Sigmoid colon (tissue), 7 donors: ENCODE results near the gene DCAF10. TPM values are rescaled to one million over a fixed set of nuclear protein-coding genes. Genes with fewer than 3 reads are reported as not detected.

ENCODE experiments used
- DNase-seq: peaks from one replicate; pipeline ENCODE4 v3.0.0-alpha.2; 2019
- H3K27ac ChIP-seq, 4 donors: fragments of 200-600 bp; sonication (generic); one replicate each; pipeline ENCODE4 v1.5.1; 2016 to 2019; ENCODE audit warnings: mild to moderate bottlenecking in 1 of 4
- H3K27me3 ChIP-seq, 3 donors: fragments of 200-600 bp; sonication (generic); one replicate each; pipeline ENCODE4 v1.5.1; 2019; ENCODE audit warnings: mild to moderate bottlenecking in 1 of 3
- H3K36me3 ChIP-seq, 4 donors: fragments of 200-600 bp; sonication (generic); one replicate each; pipeline ENCODE4 v1.5.1; 2016 to 2019
- H3K4me1 ChIP-seq, 4 donors: fragments of 200-600 bp; sonication (generic); one replicate each; pipeline ENCODE4 v1.5.1; 2017 to 2019
- H3K4me3 ChIP-seq, 4 donors: fragments of 200-600 bp; sonication (generic); one replicate each; pipeline ENCODE4 v1.5.1; 2017 to 2019; ENCODE audit warnings: mild to moderate bottlenecking in 2 of 4, moderate library complexity in 1 of 4
- H3K9me3 ChIP-seq, 4 donors: fragments of 200-600 bp in 3 of 4; sonication (generic) in 3 of 4; one replicate each; pipeline versions ENCODE4 v1.5.1 to v1.6.1; 2013 to 2019
- EP300 ChIP-seq, 4 donors: sonication (generic); formaldehyde crosslinking; IDR thresholded peaks; one replicate each; pipeline ENCODE4 v1.6.1; 2017; ENCODE audit warnings: antibody characterized with exemption in 4 of 4
- POLR2A ChIP-seq, 2 donors: fragments of 450-650 bp; IDR thresholded peaks; one replicate each; pipeline ENCODE4 v1.6.1; 2016; ENCODE audit warnings: antibody characterized with exemption in 2 of 2, mild to moderate bottlenecking in 2 of 2, moderate library complexity in 2 of 2
- POLR2AphosphoS5 ChIP-seq, 4 donors: sonication (generic); formaldehyde crosslinking; IDR thresholded peaks; one replicate each; pipeline ENCODE4 v1.6.1; 2017; ENCODE audit warnings: antibody characterized with exemption in 4 of 4
- WGBS, 2 donors: extraction: QIAGEN DNeasy Blood & Tissue Kit; methylation state at CpG; one replicate each; pipeline ENCODE4 v1.1.7; 2013; 5-methylcytosine and 5-hydroxymethylcytosine counted together
- intact Hi-C: fragments of 100-400 bp; cut with DNase I; formaldehyde crosslinking; loops from one replicate; pipeline ENCODE4 v1.15.1; 2023
- polyA plus RNA-seq, 3 donors: library from polyadenylated mRNA; stranded (reverse); fragments of 200-250 nt; gene quantifications; one replicate each; pipeline ENCODE4 v1.2.3, GENCODE V29; 2013
- total RNA-seq, 4 donors: library from RNA; depleted of rRNA; stranded (reverse); fragments of >200 nt; gene quantifications; one replicate each; pipeline ENCODE4 v1.1.0, GENCODE V29; 2016
- TF ChIP-seq, protein P1 (sequence below), 4 experiments: fragments of 450-650 bp in 3 of 4; fragments of 200-600 bp in 1 of 4; IDR thresholded peaks; one replicate each; pipeline ENCODE4 v1.5.1; 2016 to 2019; ENCODE audit warnings: antibody characterized with exemption in 4 of 4, mild to moderate bottlenecking in 3 of 4, moderate library complexity in 2 of 4
- donor health status: healthy with polysubstance abuse.
- donor health status: Bipolar disorder and iron deficiency.
- donor health status: healthy.

Gene DCAF10
- total and polyA plus RNA-seq, 7 donors: 4.8 to 49.3 (median 29.1) TPM

DNA sequence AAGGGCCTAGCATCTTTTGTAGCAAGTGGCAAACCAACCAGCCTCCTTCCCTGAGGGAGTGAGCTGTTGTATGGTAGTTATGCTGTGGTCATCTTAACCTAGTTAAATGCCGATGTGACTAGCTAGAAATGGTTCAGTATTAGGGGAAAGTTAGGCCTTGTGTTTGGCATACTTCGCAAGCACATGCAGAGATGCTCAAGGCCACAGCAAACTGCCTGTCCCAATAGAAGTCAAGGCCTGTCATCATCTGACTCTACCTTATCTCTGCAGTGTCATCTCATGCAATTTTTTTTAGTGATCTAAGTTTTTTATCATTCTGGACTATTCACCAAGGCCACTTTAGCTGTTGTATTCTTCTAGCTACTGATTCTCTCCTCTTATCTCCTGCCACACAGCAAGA lies 10.5 kb upstream of the DCAF10 start:
- Histone ChIP-seq H3K9me3 (no peaks in the 10 kb centered on the region), H3K27me3 (peaks cover 0 to 5% (median 4%) of the 10 kb centered on the region in 3 donors), H3K36me3 (no peaks in the 10 kb centered on the region), H3K4me3 (no peak overlapping the region), H3K27ac (no peak overlapping the region), H3K4me1 (peaks cover 0 to 6% (median 4%) of the 10 kb centered on the region in 4 donors)
- 97 to 98% methylated on average over 2 of the region's 2 CpGs for WGBS, 2 donors
- intact Hi-C loops: no loop called here
- no peak for TF ChIP-seq POLR2A (IDR thresholded peaks at IDR 0.05)
- TF ChIP-seq EP300 (IDR thresholded peaks at IDR 0.05): no peak
- TF ChIP-seq, protein P1, sequence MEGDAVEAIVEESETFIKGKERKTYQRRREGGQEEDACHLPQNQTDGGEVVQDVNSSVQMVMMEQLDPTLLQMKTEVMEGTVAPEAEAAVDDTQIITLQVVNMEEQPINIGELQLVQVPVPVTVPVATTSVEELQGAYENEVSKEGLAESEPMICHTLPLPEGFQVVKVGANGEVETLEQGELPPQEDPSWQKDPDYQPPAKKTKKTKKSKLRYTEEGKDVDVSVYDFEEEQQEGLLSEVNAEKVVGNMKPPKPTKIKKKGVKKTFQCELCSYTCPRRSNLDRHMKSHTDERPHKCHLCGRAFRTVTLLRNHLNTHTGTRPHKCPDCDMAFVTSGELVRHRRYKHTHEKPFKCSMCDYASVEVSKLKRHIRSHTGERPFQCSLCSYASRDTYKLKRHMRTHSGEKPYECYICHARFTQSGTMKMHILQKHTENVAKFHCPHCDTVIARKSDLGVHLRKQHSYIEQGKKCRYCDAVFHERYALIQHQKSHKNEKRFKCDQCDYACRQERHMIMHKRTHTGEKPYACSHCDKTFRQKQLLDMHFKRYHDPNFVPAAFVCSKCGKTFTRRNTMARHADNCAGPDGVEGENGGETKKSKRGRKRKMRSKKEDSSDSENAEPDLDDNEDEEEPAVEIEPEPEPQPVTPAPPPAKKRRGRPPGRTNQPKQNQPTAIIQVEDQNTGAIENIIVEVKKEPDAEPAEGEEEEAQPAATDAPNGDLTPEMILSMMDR (IDR thresholded peaks at IDR 0.05): no peak
- TF ChIP-seq POLR2AphosphoS5 (IDR thresholded peaks at IDR 0.05): no peak
- DNase-seq: no peak

DNA sequence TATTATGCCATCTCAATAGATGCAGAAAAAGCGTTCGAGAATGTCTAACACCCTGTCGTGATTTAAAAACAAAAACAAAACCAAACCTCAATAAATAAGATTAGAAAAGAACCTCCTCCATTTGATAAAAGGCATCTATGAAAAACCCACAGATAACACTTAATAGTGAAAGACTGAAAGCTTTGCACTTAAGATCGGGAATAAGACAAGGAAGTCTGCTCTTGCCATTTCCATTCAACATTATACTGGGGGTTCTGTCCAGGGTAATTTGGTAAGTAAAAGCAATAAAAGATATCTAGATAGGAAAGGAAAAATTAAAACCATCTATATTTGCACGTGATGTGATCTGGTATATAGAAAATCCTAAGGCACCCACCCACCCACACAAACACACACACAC lies 8.5 kb upstream of the DCAF10 start:
- H3K36me3 ChIP-seq: no peaks in the 10 kb centered on the region
- intact Hi-C loops: no loop called here
- no peak for DNase-seq
- H3K27ac ChIP-seq: no peak overlapping the region
- WGBS, 2 donors: 92% methylated on average over 5 of the region's 5 CpGs
- peaks cover 0 to 2% (median 1%) of the 10 kb centered on the region in 3 donors for H3K27me3 ChIP-seq
- H3K4me1 ChIP-seq: no peaks in the 10 kb centered on the region
- no peak overlapping the region for H3K4me3 ChIP-seq
- TF ChIP-seq, protein P1 (IDR thresholded peaks at IDR 0.05): no peak
- TF ChIP-seq EP300 (IDR thresholded peaks at IDR 0.05): no peak
- TF ChIP-seq POLR2A (IDR thresholded peaks at IDR 0.05): no peak
- TF ChIP-seq POLR2AphosphoS5 (IDR thresholded peaks at IDR 0.05): no peak
- no peaks in the 10 kb centered on the region for H3K9me3 ChIP-seq

DNA sequence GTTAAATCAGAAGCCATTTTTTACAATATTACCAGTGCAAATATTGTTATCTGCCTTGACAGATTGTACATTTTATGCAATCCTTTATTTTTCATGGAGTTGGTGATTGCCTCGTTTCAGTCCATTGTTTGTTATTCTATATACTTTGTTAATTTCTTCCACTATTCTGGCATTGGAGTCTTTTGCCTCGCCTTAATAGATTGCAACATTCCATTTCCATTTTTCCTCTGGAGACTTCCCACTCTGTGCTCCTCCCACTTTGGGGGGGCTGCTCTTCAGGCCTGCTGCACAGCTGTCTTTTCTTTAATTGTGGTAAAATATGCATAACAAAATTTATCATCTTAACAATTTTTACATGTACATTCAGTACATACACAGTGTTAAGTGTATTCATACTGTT lies 4.4 kb upstream of the DCAF10 start:
- WGBS, 2 donors: 49 to 67% methylated on average over 2 of the region's 2 CpGs
- Histone ChIP-seq H3K4me3 (no peak overlapping the region), H3K4me1 (peaks cover 5 to 10% (median 5%) of the 10 kb centered on the region in 4 donors), H3K36me3 (no peaks in the 10 kb centered on the region), H3K27ac (no peak overlapping the region), H3K9me3 (no peaks in the 10 kb centered on the region), H3K27me3 (no peaks in the 10 kb centered on the region)
- DNase-seq: no peak
- intact Hi-C loops: no loop called here
- TF ChIP-seq, protein P1 (IDR thresholded peaks at IDR 0.05): no peak
- TF ChIP-seq EP300 (IDR thresholded peaks at IDR 0.05): no peak
- no peak for TF ChIP-seq POLR2A (IDR thresholded peaks at IDR 0.05)
- TF ChIP-seq POLR2AphosphoS5 (IDR thresholded peaks at IDR 0.05): no peak

DNA sequence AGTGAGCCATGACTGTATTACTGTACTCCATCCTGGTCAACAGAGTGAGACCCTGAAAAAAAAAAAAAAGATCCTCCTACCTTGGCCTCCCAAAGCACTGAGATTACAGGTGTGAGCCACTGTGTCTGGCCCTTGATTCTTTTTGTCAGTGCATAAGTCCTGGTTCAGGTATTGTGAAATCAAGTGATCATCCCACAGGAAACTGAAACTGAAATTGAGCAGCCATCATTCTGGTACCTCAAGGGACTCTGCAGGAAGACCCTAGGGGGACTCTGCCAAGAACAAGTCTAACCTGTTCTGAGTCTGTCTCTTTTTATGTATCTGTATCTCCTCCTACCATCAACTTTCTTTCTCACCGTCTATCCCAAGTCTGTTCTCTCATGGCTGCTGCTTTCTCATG lies 1.9 kb upstream of the DCAF10 start:
- no peak for DNase-seq
- H3K27ac ChIP-seq: no peak overlapping the region
- peaks cover 5 to 32% (median 25%) of the 10 kb centered on the region in 4 donors for H3K4me1 ChIP-seq
- H3K36me3 ChIP-seq: no peaks in the 10 kb centered on the region
- no peaks in the 10 kb centered on the region for H3K9me3 ChIP-seq
- H3K4me3 ChIP-seq: no peak overlapping the region
- intact Hi-C loops: no loop called here
- WGBS, 2 donors: 57 to 66% methylated on average over 1 of the region's 1 CpG
- no peaks in the 10 kb centered on the region for H3K27me3 ChIP-seq
- TF ChIP-seq POLR2AphosphoS5 (IDR thresholded peaks at IDR 0.05) (no peak), POLR2A (IDR thresholded peaks at IDR 0.05) (no peak), EP300 (IDR thresholded peaks at IDR 0.05) (no peak)
- TF ChIP-seq, protein P1 (IDR thresholded peaks at IDR 0.05): no peak

DNA sequence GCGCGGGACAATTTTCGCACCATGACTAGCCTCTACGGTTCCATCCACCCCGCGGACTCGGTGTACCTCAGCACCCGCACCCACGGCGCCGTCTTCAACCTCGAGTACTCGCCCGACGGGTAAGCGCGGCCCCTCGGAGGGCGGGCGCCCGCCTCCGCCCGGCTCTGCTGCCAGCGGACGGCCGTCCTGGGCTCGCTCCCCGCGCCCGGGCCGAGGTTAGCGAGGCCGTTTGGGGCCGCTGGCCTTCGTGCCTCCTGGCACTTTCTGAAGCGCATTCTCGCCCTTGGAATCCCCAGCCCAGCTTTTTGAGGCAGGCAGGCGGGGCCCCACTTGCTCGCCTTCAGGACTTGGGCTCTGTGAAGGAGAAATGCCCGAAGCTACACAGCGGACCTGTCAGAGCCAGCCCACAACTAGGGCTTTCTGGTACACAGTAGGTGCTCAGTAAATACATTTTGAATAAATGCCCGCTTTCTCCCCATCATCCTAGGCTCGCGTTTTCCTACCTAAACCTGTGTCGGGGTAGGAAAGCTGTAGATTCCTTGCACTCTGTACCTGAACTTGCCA lies 772 bp downstream of the DCAF10 start:
- peaks cover 5 to 42% (median 29%) of the 10 kb centered on the region in 4 donors for H3K4me1 ChIP-seq
- H3K27me3 ChIP-seq: no peaks in the 10 kb centered on the region
- H3K27ac ChIP-seq: peak overlapping the region; percentile 90 to 94 (median 92)
- H3K4me3 ChIP-seq: peak overlapping the region; percentile 90 to 96 (median 92)
- no peaks in the 10 kb centered on the region for H3K36me3 ChIP-seq
- DNase-seq: no peak
- TF ChIP-seq, protein P1 (IDR thresholded peaks at IDR 0.05): no peak
- TF ChIP-seq POLR2AphosphoS5 (IDR thresholded peaks at IDR 0.05): no peak
- no peak for TF ChIP-seq EP300 (IDR thresholded peaks at IDR 0.05)
- no peak for TF ChIP-seq POLR2A (IDR thresholded peaks at IDR 0.05)
- WGBS, 2 donors: 1 to 2% methylated on average over 45 of the region's 45 CpGs
- intact Hi-C loops: loop anchor here (5.0 to 10.0 kb wide), 3 partner anchors 53 to 271 kb away; partner anchors contain the start of gene TOMM5
- H3K9me3 ChIP-seq: no peaks in the 10 kb centered on the region
